ENCODE results near the gene MRPL58.

The MRPL58 gene

GRCh38 chr17:75048249-75048878 lies 35.9 kb downstream of the MRPL58 start:
- no peak for DNase-seq

GRCh38 chr17:75049057-75049456 lies 36.6 kb downstream of the MRPL58 start:
- no peak for DNase-seq

- DNase-seq = no peak
Measured at GRCh38 chr17:75049706-75050105, 37.2 kb downstream of the MRPL58 start.

DNA sequence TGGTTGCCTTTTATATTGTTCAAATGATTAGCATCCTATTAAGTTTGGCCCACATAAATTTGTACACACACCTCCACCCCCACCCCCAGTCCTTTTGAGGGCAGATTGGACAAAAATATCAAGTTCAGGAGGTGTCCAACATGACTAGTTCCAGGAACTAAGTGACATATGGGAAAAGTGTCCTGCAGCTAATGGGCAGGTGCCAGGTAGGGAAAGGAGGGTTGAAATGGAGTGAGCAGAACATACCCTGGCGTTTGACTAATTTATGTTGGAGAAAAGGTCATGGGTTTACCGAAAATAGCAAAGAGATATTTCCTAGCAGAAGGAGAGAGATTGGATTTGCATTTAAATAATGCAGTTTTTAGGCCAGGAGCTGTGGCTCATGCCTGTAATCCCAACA lies 39.5 kb downstream of the MRPL58 start:
- no peak for DNase-seq

DNA sequence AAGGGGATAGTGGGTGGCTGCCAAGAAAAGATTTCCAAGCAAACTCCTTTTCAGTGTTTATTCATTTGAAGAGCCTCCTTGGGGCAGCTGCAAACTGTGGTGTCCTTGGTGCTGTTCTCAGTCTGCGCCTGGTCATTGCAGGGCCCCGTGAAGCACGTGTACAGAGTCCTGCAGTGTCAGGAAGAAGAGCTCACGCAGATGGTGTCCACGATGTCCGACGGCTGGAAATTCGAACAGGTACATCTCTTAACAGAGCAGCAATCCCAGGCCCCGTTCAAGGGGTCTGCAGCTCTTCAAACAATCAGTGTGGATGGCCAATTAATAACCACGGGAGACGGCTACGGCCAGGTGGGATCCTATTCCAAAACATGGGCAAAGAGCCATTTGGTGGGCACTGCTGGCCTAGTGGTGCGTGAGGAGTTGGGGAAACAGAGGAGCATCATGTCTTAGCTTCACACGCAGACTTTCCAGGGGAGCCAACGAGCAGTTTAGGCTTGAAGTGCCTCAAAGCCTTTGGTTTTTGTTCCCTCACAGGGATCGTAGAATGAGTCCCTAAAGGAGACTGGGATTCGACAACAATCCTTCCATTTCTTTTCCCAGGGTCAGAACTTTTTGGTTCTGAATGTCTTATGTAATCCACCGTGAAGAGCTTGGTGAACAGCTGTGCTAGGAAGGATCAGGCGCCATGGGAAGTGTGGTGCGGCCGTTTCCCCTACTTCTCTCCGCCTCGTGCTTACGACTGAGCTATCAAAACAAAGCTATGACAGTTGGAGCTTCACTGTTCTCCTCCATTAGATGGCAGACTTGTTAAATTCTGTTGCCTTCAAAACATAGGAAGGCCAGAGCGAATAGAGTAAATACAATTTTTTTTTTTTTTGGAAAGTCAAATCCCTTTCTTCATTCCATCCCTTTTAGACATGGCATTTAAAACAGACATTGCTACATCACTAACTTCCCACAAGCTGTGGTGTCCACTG lies 47.2 kb downstream of the MRPL58 start:
- peak; percentile 71 for DNase-seq

GRCh38 chr17:75060434-75061054 lies 48.1 kb downstream of the MRPL58 start:
- DNase-seq = no peak

- no peak for DNase-seq
Measured at GRCh38 chr17:75061055-75061438, 48.6 kb downstream of the MRPL58 start.

GRCh38 chr17:75061618-75062017 lies 49.1 kb downstream of the MRPL58 start:
- no peak for DNase-seq

GRCh38 chr17:75063201-75063600 lies 50.7 kb downstream of the MRPL58 start:
- DNase-seq = no peak

DNA sequence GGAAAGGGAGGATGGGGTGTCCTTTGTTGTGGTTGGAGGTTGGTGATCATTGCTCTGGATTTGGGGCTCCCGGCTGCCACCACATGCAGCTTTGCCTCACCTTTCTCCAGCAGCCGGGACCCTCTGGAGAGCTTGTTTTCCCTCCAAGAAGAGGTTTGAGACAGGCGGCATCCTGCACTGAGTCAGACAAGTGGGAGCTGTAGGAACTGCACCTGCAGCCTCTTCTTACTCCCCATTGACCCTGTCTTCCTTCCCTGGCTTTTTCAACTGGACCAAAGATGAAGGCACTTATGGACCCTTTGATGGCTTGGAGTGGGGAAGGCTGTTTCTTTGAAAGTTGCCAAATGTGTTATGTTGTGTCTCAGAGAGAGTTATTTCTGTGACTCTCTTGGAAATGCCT lies 51.2 kb downstream of the MRPL58 start:
- no peak for DNase-seq

- DNase-seq = no peak
Measured at GRCh38 chr17:75064040-75064439, 51.6 kb downstream of the MRPL58 start.

DNA sequence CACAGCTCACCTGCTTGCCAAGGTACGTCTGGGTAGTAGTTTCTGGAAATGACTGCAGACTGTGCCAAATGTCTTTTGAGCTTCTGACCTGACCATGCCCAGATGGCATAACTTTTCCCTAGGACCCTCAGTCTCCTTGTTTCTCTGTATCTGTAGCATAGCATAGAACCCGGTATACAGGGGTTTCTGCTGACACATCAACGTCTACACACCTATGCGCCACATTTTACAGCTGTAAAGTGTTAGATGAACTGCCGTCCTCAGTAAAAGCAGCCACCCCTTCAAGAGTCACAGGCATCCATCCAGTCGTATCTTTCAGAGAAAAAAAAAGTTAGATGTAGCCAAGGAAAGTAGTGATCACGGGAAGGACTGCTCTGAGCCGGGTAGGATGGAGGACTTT lies 52.0 kb downstream of the MRPL58 start:
- no peak for DNase-seq

DNA sequence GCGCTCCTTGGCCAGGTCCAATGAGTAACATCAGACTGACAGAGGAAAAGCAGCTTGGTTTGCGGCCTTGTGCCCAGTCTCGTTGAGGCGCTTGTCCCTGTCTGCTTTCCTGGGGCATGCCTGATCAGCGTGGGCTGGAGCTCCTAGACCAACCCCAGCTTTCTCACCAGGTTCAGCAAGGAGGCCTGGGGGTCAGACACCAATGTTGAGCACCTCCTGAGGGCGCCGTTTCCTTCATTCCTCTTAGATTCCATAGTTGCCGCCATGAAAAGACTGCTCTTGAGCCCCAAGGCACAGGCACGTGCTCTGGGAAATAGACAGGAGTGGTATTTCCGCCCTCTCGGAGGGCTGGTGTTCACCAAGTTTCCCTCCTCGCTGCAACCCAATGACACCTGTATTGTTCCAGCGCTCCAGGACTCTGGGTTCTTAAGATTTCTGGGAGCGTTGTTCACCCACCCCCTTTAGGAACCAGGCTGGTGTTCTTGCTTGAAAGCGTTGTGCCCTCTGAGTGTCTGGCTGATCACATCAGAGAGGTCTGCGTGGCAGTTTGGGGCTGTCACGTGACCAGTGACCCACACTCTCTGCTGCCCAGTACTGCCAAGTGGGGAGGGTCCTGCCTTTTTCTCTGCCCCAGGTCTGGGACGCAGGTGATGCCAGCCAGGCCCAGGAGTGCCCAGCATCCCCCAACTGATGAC lies 52.5 kb downstream of the MRPL58 start:
- DNase-seq = no peak

DNA sequence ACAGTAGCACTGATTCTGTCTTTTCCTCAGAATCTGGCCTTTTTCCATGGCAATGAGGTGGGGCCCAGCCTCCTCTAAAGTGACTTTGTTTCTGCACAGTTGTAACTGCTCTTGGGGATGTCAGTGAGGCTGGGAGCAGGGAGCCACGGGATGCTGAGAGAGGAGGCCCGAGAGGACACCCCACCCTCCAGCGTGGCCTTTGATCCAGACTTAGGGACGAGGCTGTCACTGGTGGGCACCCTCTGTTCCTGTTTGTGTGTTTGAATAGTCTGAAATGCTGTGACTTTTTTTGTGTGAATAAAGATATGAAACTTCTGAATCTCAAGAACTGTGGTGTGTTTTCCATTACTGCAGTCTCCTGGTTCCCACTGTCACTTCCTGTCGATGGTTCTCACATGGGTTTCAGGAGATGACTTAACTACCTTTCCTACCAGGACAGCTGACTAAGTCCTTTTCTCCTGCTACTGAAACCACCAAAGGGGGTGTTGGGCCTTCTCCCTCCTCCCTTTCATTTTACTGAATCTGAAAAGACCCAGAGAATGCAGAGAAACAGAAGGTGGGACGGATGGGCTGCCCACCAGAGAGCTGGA lies 53.2 kb downstream of the MRPL58 start:
- DNase-seq = peak; percentile 41

DNA sequence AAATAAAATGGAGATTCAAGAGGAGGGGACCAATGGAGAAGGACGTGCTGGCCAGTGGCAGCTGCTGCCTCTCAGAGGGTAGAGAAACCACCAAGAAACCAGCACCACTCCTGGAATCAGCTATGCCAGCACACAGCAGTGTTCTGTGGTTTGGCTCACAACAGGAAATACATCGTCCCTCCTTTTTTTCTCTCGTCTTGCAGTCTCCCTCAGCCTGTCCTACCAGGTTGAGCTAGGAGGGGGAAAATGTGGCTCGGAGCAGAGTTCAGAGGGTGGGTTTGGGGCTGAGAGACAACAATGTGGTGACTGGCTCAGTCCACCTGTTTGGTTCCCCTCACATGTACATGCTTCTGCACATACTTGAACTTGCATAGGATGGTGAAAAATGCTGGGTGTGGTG lies 55.4 kb downstream of the MRPL58 start:
- no peak for DNase-seq

DNA sequence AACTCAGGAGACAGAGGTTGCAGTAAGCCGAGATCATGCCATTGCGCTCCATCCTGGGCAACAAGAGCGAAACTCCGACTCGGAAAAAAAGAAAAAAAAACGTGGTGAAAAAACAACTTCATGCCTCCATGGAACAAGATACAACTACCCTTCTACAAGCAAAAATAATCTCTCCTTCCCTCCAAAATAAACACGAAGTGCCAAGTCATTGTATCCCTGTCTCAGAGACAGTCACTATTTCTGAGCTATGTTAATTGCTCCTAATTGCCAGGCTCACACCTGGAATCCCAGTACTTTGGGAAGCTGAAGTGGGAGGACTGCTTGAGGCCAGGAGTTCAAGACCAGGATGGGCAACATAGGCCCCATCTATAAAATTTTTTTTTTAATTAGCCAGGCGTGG lies 56.3 kb downstream of the MRPL58 start:
- no peak for DNase-seq

GRCh38 chr17:75069783-75070182 lies 57.3 kb downstream of the MRPL58 start:
- DNase-seq = no peak

All from fibroblast of upper back skin (primary cell).